AG09319 (cell line): ENCODE data around the gene NIP7.

Experiments
- DNase-seq: peaks from one replicate; pipeline ENCODE4 v3.0.0-alpha.2; 2010; ENCODE audit warnings: low read depth; ENCODE audit errors: extremely low read depth
- CTCF ChIP-seq: IDR thresholded peaks from 2 replicates; pipeline ENCODE4 v1.5.1; 2011; ENCODE audit warnings: low read depth, mild to moderate bottlenecking, inconsistent platforms, low read length, moderate library complexity

The NIP7 gene

GRCh38 chr16:69319826-69320739 is 19.5 kb upstream of the NIP7 start:
- TF ChIP-seq CTCF, result no peak

GRCh38 chr16:69320740-69321073 is 18.9 kb upstream of the NIP7 start:
- DNase-seq, result no peak
- TF ChIP-seq CTCF, result no peak

More at GRCh38 chr16:69319826-69320739, 19.5 kb upstream of the NIP7 start:
- DNase-seq, result no peak

DNA sequence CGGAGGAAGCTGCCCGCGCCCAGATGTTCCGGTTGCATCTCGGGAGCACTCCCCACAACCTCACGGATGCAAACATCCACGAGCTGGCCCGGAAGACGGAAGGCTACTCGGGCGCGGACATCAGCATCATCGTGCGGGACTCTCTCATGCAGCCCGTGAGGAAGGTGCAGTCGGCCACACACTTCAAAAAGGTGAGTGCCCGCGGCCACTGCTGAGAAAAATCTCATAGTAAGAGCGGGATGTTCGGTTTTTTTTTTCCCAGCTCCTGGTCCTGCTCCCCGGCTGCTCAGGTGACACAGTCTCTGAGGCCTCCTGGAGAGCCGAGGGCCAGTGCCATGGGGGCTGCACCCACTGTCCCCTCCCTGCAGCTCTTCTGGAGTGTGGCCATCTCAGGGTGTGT is 18.5 kb upstream of the NIP7 start:
- no peak for DNase-seq
- TF ChIP-seq CTCF, result no peak

DNA sequence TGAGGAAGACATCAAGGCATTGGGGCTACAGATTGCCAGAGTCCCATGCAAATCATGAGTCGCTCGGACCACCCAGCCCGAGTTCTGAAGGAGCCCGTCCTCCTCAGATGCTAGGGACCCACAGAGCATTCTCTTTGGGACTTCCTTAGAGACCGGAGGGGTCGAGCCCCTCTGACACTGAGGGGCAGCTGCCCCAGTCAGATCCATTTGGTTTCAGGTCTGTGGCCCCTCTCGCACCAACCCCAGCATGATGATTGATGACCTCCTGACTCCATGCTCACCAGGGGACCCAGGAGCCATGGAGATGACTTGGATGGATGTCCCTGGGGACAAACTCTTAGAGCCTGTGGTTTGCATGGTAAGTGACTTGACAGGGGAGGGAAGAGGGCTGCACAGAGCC is 17.2 kb upstream of the NIP7 start:
- no peak for TF ChIP-seq CTCF
- DNase-seq, result no peak

- no peak for TF ChIP-seq CTCF
- no peak for DNase-seq
Measured at GRCh38 chr16:69323415-69323814, 16.2 kb upstream of the NIP7 start.

GRCh38 chr16:69324013-69324531 is 15.5 kb upstream of the NIP7 start:
- no peak for TF ChIP-seq CTCF
- DNase-seq, result no peak

- no peak for TF ChIP-seq CTCF
- no peak for DNase-seq
Measured at GRCh38 chr16:69324585-69325253, 14.9 kb upstream of the NIP7 start.
